HEK293 (cell line): Measurements from ENCODE around the gene PGAP6.

Source experiments
- CTCF ChIA-PET: fragments of 350-600 bp; formaldehyde crosslinking; extraction: SDS; loops from one replicate; lab custom pipeline; 2021; ENCODE audit warnings: antibody characterized with exemption; lab: Yijun Ruan, JAX
- POLR2A ChIA-PET: fragments of 300-600 bp; formaldehyde crosslinking; extraction: SDS; loops from one replicate; lab custom pipeline; 2020; ENCODE audit warnings: antibody characterized with exemption, inconsistent platforms; lab: Yijun Ruan, JAX
- H3K27ac ChIP-seq: fragments of 200-500 bp; sonication (Bioruptor generic); 2 replicates; pipeline ENCODE4 v1.5.1; 2014; ENCODE audit warnings: low read depth, low read length, control low read depth, inconsistent platforms; ENCODE audit errors: extremely low read depth
- H3K36me3 ChIP-seq, 2 experiments: fragments of 200-500 bp in 1 of 2; sonication (Bioruptor generic) in 1 of 2; 1 replicate in 1 of 2; 2 replicates in 1 of 2; pipeline ENCODE4 v1.5.1; 2014 to 2017; ENCODE audit warnings: inconsistent platforms in 2 of 2, low read length in 2 of 2; ENCODE audit not compliant: control insufficient read depth in 2 of 2, insufficient read depth in 1 of 2
- H3K4me1 ChIP-seq: fragments of 200-500 bp; sonication (Bioruptor generic); 2 replicates; pipeline ENCODE4 v1.5.1; 2014; ENCODE audit warnings: mild to moderate bottlenecking, low read length, inconsistent platforms; ENCODE audit not compliant: control insufficient read depth, insufficient read depth
- H3K4me3 ChIP-seq: 2 replicates; pipeline ENCODE4 v1.5.1; 2011; ENCODE audit warnings: low read depth, mild to moderate bottlenecking, control low read depth, low read length, moderate library complexity
- H3K9me3 ChIP-seq: fragments of 200-500 bp; sonication (Bioruptor generic); 2 replicates; pipeline ENCODE4 v1.5.1; 2014; ENCODE audit warnings: low read depth, low read length, inconsistent platforms; ENCODE audit not compliant: control insufficient read depth, insufficient read depth
- GLIS2 ChIP-seq: fragments of 450-650 bp; formaldehyde crosslinking; IDR thresholded peaks from 2 replicates; pipeline ENCODE4 v1.5.1; 2016; ENCODE audit warnings: missing biosample characterization, missing genetic modification characterization
- OSR2 ChIP-seq: fragments of 450-650 bp; formaldehyde crosslinking; IDR thresholded peaks from 2 replicates; pipeline ENCODE4 v1.5.1; 2016; ENCODE audit warnings: missing biosample characterization, missing genetic modification characterization
- SALL2 ChIP-seq: fragments of 450-650 bp; formaldehyde crosslinking; IDR thresholded peaks from 2 replicates; pipeline ENCODE4 v1.5.0; 2017; ENCODE audit warnings: missing biosample characterization, mild to moderate bottlenecking, missing genetic modification characterization, borderline replicate concordance
- YY2 ChIP-seq: fragments of 450-650 bp; formaldehyde crosslinking; IDR thresholded peaks from 2 replicates; pipeline ENCODE4 v1.5.1; 2016; ENCODE audit warnings: missing biosample characterization, missing genetic modification characterization
- ZBTB10 ChIP-seq: fragments of 450-650 bp; formaldehyde crosslinking; IDR thresholded peaks from 2 replicates; pipeline ENCODE4 v1.5.1; 2016; ENCODE audit warnings: missing biosample characterization, missing genetic modification characterization
- ZBTB11 ChIP-seq: fragments of 450-650 bp; formaldehyde crosslinking; conservative IDR thresholded peaks from 2 replicates; pipeline ENCODE4 v1.5.1; 2016; ENCODE audit warnings: low read depth, missing biosample characterization, missing genetic modification characterization
- ZIC2 ChIP-seq: fragments of 450-650 bp; formaldehyde crosslinking; IDR thresholded peaks from 2 replicates; pipeline ENCODE4 v1.5.1; 2016; ENCODE audit warnings: missing biosample characterization, missing genetic modification characterization
- ZNF10 ChIP-seq: fragments of 450-650 bp; formaldehyde crosslinking; IDR thresholded peaks from 2 replicates; pipeline ENCODE4 v1.5.1; 2017; ENCODE audit warnings: missing biosample characterization, missing genetic modification characterization
- ZNF132 ChIP-seq: fragments of 450-650 bp; formaldehyde crosslinking; IDR thresholded peaks from 2 replicates; pipeline ENCODE4 v1.5.1; 2017; ENCODE audit warnings: missing biosample characterization, missing genetic modification characterization, borderline replicate concordance
- ZNF140 ChIP-seq: fragments of 450-650 bp; formaldehyde crosslinking; IDR thresholded peaks from 2 replicates; pipeline ENCODE4 v1.5.1; 2016; ENCODE audit warnings: missing biosample characterization, missing genetic modification characterization
- ZNF169 ChIP-seq: fragments of 450-650 bp; formaldehyde crosslinking; IDR thresholded peaks from 2 replicates; pipeline ENCODE4 v1.5.1; 2016; ENCODE audit warnings: missing biosample characterization, missing genetic modification characterization
- ZNF341 ChIP-seq: fragments of 450-650 bp; formaldehyde crosslinking; IDR thresholded peaks from 2 replicates; pipeline ENCODE4; 2016; ENCODE audit warnings: low read depth, missing biosample characterization, missing genetic modification characterization
- ZNF529 ChIP-seq: fragments of 450-650 bp; formaldehyde crosslinking; IDR thresholded peaks from 2 replicates; pipeline ENCODE4 v1.5.1; 2017; ENCODE audit warnings: missing genetic modification characterization, missing biosample characterization; ENCODE audit not compliant: insufficient replicate concordance
- ZNF585B ChIP-seq: fragments of 450-650 bp; formaldehyde crosslinking; IDR thresholded peaks from 2 replicates; pipeline ENCODE4 v1.5.1; 2016; ENCODE audit warnings: missing biosample characterization, missing genetic modification characterization
- ZNF621 ChIP-seq: fragments of 450-650 bp; formaldehyde crosslinking; IDR thresholded peaks from 2 replicates; pipeline ENCODE4 v1.5.1; 2017; ENCODE audit warnings: missing biosample characterization, missing genetic modification characterization
- TF ChIP-seq, protein P1 (sequence below): fragments of 450-650 bp; formaldehyde crosslinking; IDR thresholded peaks from 2 replicates; pipeline ENCODE4 v1.5.1; 2016; ENCODE audit warnings: missing biosample characterization, missing genetic modification characterization
- TF ChIP-seq, protein P2 (sequence below): fragments of 450-650 bp; formaldehyde crosslinking; IDR thresholded peaks from 2 replicates; pipeline ENCODE4 v1.5.0; 2017; ENCODE audit warnings: missing biosample characterization, missing genetic modification characterization, borderline replicate concordance
- TF ChIP-seq, protein P3 (sequence below): fragments of 450-650 bp; formaldehyde crosslinking; IDR thresholded peaks from 2 replicates; pipeline ENCODE4 v1.5.1; 2016; ENCODE audit warnings: missing biosample characterization, missing genetic modification characterization

PGAP6 gene

GRCh38 chr16:399340-400019, 17.7 kb upstream of the PGAP6 start (continued):
- no peak for TF ChIP-seq ZBTB11 (tag by site-specific recombination)
- TF ChIP-seq, protein P1, sequence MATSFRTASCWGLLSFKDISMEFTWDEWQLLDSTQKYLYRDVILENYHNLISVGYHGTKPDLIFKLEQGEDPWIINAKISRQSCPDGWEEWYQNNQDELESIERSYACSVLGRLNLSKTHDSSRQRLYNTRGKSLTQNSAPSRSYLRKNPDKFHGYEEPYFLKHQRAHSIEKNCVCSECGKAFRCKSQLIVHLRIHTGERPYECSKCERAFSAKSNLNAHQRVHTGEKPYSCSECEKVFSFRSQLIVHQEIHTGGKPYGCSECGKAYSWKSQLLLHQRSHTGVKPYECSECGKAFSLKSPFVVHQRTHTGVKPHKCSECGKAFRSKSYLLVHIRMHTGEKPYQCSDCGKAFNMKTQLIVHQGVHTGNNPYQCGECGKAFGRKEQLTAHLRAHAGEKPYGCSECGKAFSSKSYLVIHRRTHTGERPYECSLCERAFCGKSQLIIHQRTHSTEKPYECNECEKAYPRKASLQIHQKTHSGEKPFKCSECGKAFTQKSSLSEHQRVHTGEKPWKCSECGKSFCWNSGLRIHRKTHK (tag by site-specific recombination): no peak
- no peak for TF ChIP-seq ZNF585B (tag by site-specific recombination)
- no peak for TF ChIP-seq ZIC2 (tag by site-specific recombination)
- TF ChIP-seq OSR2 (tag by site-specific recombination): no peak
- no peak for TF ChIP-seq ZNF529 (tag by site-specific recombination)
- TF ChIP-seq SALL2 (tag by site-specific recombination): no peak
- no peak for TF ChIP-seq ZNF341
- TF ChIP-seq ZNF132: no peak
- no peak for TF ChIP-seq ZNF169 (tag by site-specific recombination)
- no peak for TF ChIP-seq ZNF140 (tag by site-specific recombination)
- TF ChIP-seq, protein P2, sequence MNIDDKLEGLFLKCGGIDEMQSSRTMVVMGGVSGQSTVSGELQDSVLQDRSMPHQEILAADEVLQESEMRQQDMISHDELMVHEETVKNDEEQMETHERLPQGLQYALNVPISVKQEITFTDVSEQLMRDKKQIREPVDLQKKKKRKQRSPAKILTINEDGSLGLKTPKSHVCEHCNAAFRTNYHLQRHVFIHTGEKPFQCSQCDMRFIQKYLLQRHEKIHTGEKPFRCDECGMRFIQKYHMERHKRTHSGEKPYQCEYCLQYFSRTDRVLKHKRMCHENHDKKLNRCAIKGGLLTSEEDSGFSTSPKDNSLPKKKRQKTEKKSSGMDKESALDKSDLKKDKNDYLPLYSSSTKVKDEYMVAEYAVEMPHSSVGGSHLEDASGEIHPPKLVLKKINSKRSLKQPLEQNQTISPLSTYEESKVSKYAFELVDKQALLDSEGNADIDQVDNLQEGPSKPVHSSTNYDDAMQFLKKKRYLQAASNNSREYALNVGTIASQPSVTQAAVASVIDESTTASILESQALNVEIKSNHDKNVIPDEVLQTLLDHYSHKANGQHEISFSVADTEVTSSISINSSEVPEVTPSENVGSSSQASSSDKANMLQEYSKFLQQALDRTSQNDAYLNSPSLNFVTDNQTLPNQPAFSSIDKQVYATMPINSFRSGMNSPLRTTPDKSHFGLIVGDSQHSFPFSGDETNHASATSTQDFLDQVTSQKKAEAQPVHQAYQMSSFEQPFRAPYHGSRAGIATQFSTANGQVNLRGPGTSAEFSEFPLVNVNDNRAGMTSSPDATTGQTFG (tag by site-specific recombination): no peak

GRCh38 chr16:398561-399339, 17.0 kb upstream of the PGAP6 start:
- H3K27ac ChIP-seq: peak overlapping the region; percentile 46; the same call in 1 of the 2 replicates
- TF ChIP-seq, protein P3, sequence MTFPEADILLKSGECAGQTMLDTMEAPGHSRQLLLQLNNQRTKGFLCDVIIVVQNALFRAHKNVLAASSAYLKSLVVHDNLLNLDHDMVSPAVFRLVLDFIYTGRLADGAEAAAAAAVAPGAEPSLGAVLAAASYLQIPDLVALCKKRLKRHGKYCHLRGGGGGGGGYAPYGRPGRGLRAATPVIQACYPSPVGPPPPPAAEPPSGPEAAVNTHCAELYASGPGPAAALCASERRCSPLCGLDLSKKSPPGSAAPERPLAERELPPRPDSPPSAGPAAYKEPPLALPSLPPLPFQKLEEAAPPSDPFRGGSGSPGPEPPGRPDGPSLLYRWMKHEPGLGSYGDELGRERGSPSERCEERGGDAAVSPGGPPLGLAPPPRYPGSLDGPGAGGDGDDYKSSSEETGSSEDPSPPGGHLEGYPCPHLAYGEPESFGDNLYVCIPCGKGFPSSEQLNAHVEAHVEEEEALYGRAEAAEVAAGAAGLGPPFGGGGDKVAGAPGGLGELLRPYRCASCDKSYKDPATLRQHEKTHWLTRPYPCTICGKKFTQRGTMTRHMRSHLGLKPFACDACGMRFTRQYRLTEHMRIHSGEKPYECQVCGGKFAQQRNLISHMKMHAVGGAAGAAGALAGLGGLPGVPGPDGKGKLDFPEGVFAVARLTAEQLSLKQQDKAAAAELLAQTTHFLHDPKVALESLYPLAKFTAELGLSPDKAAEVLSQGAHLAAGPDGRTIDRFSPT (tag by site-specific recombination): peak; percentile 11; the same call in 1 of the 2 replicates
- TF ChIP-seq ZNF10 (tag by site-specific recombination) (peak; percentile 57), YY2 (tag by site-specific recombination) (no peak), ZBTB10 (tag by site-specific recombination) (no peak), GLIS2 (tag by site-specific recombination) (0 out of 2 replicates have a peak, but pooled peaks have one; percentile 37), ZNF621 (tag by site-specific recombination) (no peak)
- ChIA-PET CTCF (no interaction called here), POLR2A (no interaction called here)
- peaks cover 0 to 27% of the 10 kb centered on the region in 2 experiments; a peak in 1 of 3 replicates for H3K36me3 ChIP-seq
- H3K9me3 ChIP-seq: no peaks in the 10 kb centered on the region
- H3K4me3 ChIP-seq: no peak overlapping the region
- no peaks in the 10 kb centered on the region for H3K4me1 ChIP-seq
